NB4 (cell line): Measurements from ENCODE around the gene LDLRAD4.
A peak's percentile ranks its signal among the peaks of the same experiment; 100 is the strongest.

Experiments used
- DNase-seq: peaks from one replicate; pipeline ENCODE4 v3.0.0; 2010; ENCODE audit warnings: low read depth
- H3K4me3 ChIP-seq: one replicate; pipeline ENCODE4 v1.5.1; 2011; ENCODE audit warnings: mild to moderate bottlenecking, low read depth, low read length, moderate library complexity
- CTCF ChIP-seq: IDR thresholded peaks from one replicate; pipeline ENCODE4 v1.5.1; 2012; ENCODE audit warnings: low read depth, low read length
- MYC ChIP-seq: IDR thresholded peaks from 2 replicates; pipeline ENCODE4 v1.6.1; 2011; ENCODE audit warnings: low read depth, low read length
- POLR2A ChIP-seq: IDR thresholded peaks from 2 replicates; pipeline ENCODE4 v1.6.1; 2011; ENCODE audit warnings: mild to moderate bottlenecking; ENCODE audit not compliant: insufficient read length; ENCODE audit errors: extremely low read depth
- TF ChIP-seq, protein P1 (sequence below): IDR thresholded peaks from 2 replicates; pipeline ENCODE4 v1.6.1; 2011; ENCODE audit warnings: low read depth, low read length

The LDLRAD4 gene

GRCh38 chr18:13625843-13626543, 407.4 kb downstream of the LDLRAD4 start:
- DNase-seq: no peak
- no peak overlapping the region for H3K4me3 ChIP-seq
- TF ChIP-seq CTCF (no peak), MYC (no peak), POLR2A (no peak)
- TF ChIP-seq, protein P1, sequence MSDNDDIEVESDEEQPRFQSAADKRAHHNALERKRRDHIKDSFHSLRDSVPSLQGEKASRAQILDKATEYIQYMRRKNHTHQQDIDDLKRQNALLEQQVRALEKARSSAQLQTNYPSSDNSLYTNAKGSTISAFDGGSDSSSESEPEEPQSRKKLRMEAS: no peak

- no peak overlapping the region for H3K4me3 ChIP-seq
- no peak for DNase-seq
- TF ChIP-seq, protein P1: no peak
- TF ChIP-seq MYC: no peak
- TF ChIP-seq POLR2A: no peak
- TF ChIP-seq CTCF: no peak
These were observed 408.0 kb downstream of the LDLRAD4 start for GRCh38 chr18:13626544-13626908.

GRCh38 chr18:13627639-13628038, 409.1 kb downstream of the LDLRAD4 start:
- no peak for DNase-seq
- no peak for TF ChIP-seq POLR2A
- no peak for TF ChIP-seq CTCF
- TF ChIP-seq, protein P1: no peak
- TF ChIP-seq MYC: no peak
- no peak overlapping the region for H3K4me3 ChIP-seq

DNA sequence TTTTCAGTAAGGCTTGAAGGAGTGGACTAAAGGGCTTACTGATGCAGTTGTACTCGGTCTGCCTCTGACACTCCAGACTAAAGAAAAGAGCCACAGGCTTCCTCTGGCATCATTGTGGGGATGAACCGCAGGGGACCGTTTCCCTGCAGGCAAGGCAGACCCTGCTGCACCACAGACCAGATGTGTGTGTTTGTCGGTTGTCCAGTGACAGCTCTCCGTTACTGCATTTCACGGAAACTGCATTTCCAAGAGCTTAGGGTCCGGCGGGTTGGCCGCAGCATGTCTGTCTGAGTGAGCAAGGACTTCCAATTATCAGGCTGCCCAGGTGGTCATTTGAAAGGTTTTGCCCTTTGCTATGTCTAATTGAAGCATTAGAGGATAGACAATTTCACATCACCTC, 409.7 kb downstream of the LDLRAD4 start:
- no peak for DNase-seq
- TF ChIP-seq CTCF (no peak), POLR2A (no peak), MYC (no peak)
- TF ChIP-seq, protein P1: no peak
- no peak overlapping the region for H3K4me3 ChIP-seq

GRCh38 chr18:13629841-13630715, 411.5 kb downstream of the LDLRAD4 start:
- TF ChIP-seq CTCF (peak; percentile 54), POLR2A (no peak), MYC (no peak)
- TF ChIP-seq, protein P1: no peak
- peak; percentile 62 for DNase-seq
- no peak overlapping the region for H3K4me3 ChIP-seq
